Measurements from ENCODE around the gene AGRP. TPM values are rescaled to one million over a fixed set of nuclear protein-coding genes. Genes with fewer than 3 reads are reported as not detected.
A peak's percentile ranks its signal among the peaks of the same experiment; 100 is the strongest.

The AGRP gene
- total RNA-seq, 4 donors from 2014 or later: not detected

GRCh38 chr16:67506468-67506867, 23.1 kb upstream of the AGRP start:
- DNase-seq (ENCODE audit: extremely low spot score): no peak
- Histone ChIP-seq H3K4me1 (peaks cover 0 to 13% (median 1%) of the 10 kb centered on the region in 4 donors), H3K27ac (replicated peaks in 1 of 4) (no peak overlapping the region), H3K36me3 (no peaks in the 10 kb centered on the region), H3K9me3 (no peaks in the 10 kb centered on the region), H3K27me3 (no peaks in the 10 kb centered on the region), H3K4me3 (no peak overlapping the region)
- WGBS: 75% methylated on average over 8 of the region's 8 CpGs
- intact Hi-C loops (cut with DNase I): no loop called here
- TF ChIP-seq EP300 (IDR thresholded peaks at IDR 0.05) (no peak), CTCF (IDR thresholded peaks at IDR 0.05) (no peak), POLR2A (IDR thresholded peaks at IDR 0.05; ENCODE audit: low read depth) (no peak), POLR2AphosphoS5 (IDR thresholded peaks at IDR 0.05) (no peak)

GRCh38 chr16:67504031-67505021, 21.0 kb upstream of the AGRP start:
- Histone ChIP-seq H3K27ac (replicated peaks in 1 of 4) (peak overlapping the region; percentile 14 to 51 (median 28)), H3K9me3 (no peaks in the 10 kb centered on the region), H3K36me3 (peaks cover 0 to 6% (median 0%) of the 10 kb centered on the region in 4 donors), H3K4me3 (no peak overlapping the region), H3K4me1 (peaks cover 0 to 18% (median 5%) of the 10 kb centered on the region in 4 donors), H3K27me3 (no peaks in the 10 kb centered on the region)
- TF ChIP-seq EP300 (IDR thresholded peaks at IDR 0.05) (no peak), POLR2AphosphoS5 (IDR thresholded peaks at IDR 0.05) (peak in 1 of 2 donors; percentile 28)
- intact Hi-C loops (cut with DNase I): no loop called here
- no peak for DNase-seq (ENCODE audit: extremely low spot score)
- 78% methylated on average over 9 of the region's 9 CpGs for WGBS

- WGBS: 39% methylated on average over 3 of the region's 4 CpGs
- TF ChIP-seq CTCF (IDR thresholded peaks at IDR 0.05) (no peak), POLR2AphosphoS5 (IDR thresholded peaks at IDR 0.05) (no peak), POLR2A (IDR thresholded peaks at IDR 0.05; ENCODE audit: low read depth) (no peak), EP300 (IDR thresholded peaks at IDR 0.05) (no peak)
- no peaks in the 10 kb centered on the region for H3K27me3 ChIP-seq
- no peaks in the 10 kb centered on the region for H3K9me3 ChIP-seq
- peaks cover 0 to 21% (median 8%) of the 10 kb centered on the region in 4 donors for H3K36me3 ChIP-seq
- no peak for DNase-seq (ENCODE audit: extremely low spot score)
- H3K4me3 ChIP-seq: no peak overlapping the region
- intact Hi-C loops (cut with DNase I): no loop called here
- peak overlapping the region in 1 of 4 donors; percentile 26 for H3K27ac ChIP-seq (replicated peaks in 1 of 4)
- H3K4me1 ChIP-seq: peaks cover 0 to 14% (median 10%) of the 10 kb centered on the region in 4 donors
Observed at GRCh38 chr16:67499106-67499505, 15.8 kb upstream of the AGRP start.

- Histone ChIP-seq H3K27me3 (no peaks in the 10 kb centered on the region), H3K4me1 (peaks cover 17 to 35% (median 24%) of the 10 kb centered on the region in 4 donors), H3K4me3 (no peak overlapping the region), H3K9me3 (no peaks in the 10 kb centered on the region), H3K27ac (replicated peaks in 1 of 4) (peak overlapping the region; percentile 46 to 76 (median 54)), H3K36me3 (peaks cover 0 to 10% (median 0%) of the 10 kb centered on the region in 4 donors)
- 86% methylated on average over 8 of the region's 8 CpGs for WGBS
- intact Hi-C loops (cut with DNase I): no loop called here
- DNase-seq (ENCODE audit: extremely low spot score): no peak
- TF ChIP-seq CTCF (IDR thresholded peaks at IDR 0.05) (no peak), POLR2A (IDR thresholded peaks at IDR 0.05; ENCODE audit: low read depth) (no peak), EP300 (IDR thresholded peaks at IDR 0.05) (no peak), POLR2AphosphoS5 (IDR thresholded peaks at IDR 0.05) (no peak)
Observed at GRCh38 chr16:67490335-67491096, 7.2 kb upstream of the AGRP start.
